Activated naive CD4-positive, alpha-beta T cell treated with anti-CD3 and anti-CD28 coated beads, Interleukin-2, amount 50 U/mL, for 16 hours (primary cell): ENCODE data around the gene FGGY.

ENCODE experiments used
- DNase-seq: peaks from one replicate; pipeline ENCODE4 v3.0.0-alpha.2; 2020

The FGGY gene

GRCh38 chr1:59751801-59752200 lies 454.9 kb downstream of the FGGY start:
- no peak for DNase-seq

GRCh38 chr1:59752556-59753414 lies 455.9 kb downstream of the FGGY start:
- no peak for DNase-seq

GRCh38 chr1:59755069-59755685 lies 458.3 kb downstream of the FGGY start:
- DNase-seq, result no peak

- no peak for DNase-seq
Measured at GRCh38 chr1:59757197-59757747, 460.4 kb downstream of the FGGY start.

GRCh38 chr1:59759156-59759925 lies 462.4 kb downstream of the FGGY start:
- DNase-seq, result peak; percentile 65

- no peak for DNase-seq
Measured at GRCh38 chr1:59761443-59761842, 464.5 kb downstream of the FGGY start.

- no peak for DNase-seq
Measured at GRCh38 chr1:59763418-59763817, 466.5 kb downstream of the FGGY start.

GRCh38 chr1:59765011-59765730 lies 468.3 kb downstream of the FGGY start:
- no peak for DNase-seq

- no peak for DNase-seq
Measured at GRCh38 chr1:59766227-59766855, 469.4 kb downstream of the FGGY start.

GRCh38 chr1:59767119-59767518 lies 470.2 kb downstream of the FGGY start:
- no peak for DNase-seq

GRCh38 chr1:59768792-59769735 lies 472.2 kb downstream of the FGGY start:
- no peak for DNase-seq

GRCh38 chr1:59769736-59770095 lies 472.8 kb downstream of the FGGY start:
- no peak for DNase-seq

GRCh38 chr1:59771361-59771760 lies 474.5 kb downstream of the FGGY start:
- no peak for DNase-seq

GRCh38 chr1:59775480-59775879 lies 478.6 kb downstream of the FGGY start:
- no peak for DNase-seq

- no peak for DNase-seq
Measured at GRCh38 chr1:59776960-59777852, 480.3 kb downstream of the FGGY start.

GRCh38 chr1:59779949-59780348 lies 483.1 kb downstream of the FGGY start:
- no peak for DNase-seq

GRCh38 chr1:59788825-59789224 lies 491.9 kb downstream of the FGGY start:
- DNase-seq, result no peak

- DNase-seq, result no peak
Measured at GRCh38 chr1:59798600-59798999, 501.7 kb downstream of the FGGY start.

GRCh38 chr1:59803458-59804038 lies 506.7 kb downstream of the FGGY start:
- DNase-seq, result no peak

- no peak for DNase-seq
Measured at GRCh38 chr1:59804301-59804700, 507.4 kb downstream of the FGGY start.
